Measurements from ENCODE around the gene SLIT1.

The SLIT1 gene

DNA sequence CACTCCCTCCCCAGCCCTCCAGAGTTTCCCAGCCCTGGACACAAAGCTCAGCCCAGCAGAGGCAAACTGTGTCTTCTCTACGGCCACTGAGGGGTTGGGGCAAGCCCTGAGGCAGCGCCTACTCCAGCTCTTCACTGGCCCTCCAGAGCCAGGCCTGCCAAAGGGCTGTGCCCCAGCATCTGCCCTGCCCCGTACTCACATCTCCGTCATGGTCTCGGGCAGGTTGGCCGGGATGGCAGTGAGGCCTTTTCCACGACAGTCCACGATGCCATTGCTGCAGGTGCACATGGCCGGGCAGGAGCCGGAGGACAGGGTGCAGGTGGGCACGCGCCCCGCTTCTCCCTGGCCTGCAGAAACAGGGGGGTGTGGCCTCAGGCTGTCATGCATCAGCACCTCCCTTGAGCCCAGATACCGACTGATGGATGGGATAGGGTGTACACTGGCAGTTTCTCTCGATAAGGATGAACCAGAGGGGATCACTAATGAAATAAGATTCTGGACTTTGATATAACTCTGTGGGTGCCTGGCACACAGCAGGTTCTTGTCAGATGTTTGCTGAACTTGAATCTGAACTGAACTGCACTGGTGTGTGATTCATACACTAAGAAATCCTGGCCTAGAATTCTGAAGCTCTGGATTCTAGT lies 125.2 kb downstream of the SLIT1 start:
- DNase-seq: no peak

DNA sequence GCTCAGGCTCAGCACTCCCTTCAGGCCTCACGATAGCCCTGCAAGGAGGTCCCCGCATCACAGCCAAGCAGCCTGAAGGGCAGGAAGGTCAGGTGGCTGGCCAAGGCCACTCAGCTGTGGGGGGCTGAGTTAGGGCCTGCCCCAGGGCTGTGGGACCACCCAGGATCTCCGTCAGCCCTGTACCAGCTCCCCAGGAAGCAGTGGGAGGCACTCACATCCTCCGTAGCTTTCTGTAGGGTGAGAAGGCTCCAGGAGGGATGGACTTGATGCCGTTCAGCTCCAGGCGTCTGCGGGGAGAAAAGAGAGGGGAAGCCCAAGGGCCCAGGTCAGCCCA lies 125.9 kb downstream of the SLIT1 start:
- DNase-seq: no peak

DNA sequence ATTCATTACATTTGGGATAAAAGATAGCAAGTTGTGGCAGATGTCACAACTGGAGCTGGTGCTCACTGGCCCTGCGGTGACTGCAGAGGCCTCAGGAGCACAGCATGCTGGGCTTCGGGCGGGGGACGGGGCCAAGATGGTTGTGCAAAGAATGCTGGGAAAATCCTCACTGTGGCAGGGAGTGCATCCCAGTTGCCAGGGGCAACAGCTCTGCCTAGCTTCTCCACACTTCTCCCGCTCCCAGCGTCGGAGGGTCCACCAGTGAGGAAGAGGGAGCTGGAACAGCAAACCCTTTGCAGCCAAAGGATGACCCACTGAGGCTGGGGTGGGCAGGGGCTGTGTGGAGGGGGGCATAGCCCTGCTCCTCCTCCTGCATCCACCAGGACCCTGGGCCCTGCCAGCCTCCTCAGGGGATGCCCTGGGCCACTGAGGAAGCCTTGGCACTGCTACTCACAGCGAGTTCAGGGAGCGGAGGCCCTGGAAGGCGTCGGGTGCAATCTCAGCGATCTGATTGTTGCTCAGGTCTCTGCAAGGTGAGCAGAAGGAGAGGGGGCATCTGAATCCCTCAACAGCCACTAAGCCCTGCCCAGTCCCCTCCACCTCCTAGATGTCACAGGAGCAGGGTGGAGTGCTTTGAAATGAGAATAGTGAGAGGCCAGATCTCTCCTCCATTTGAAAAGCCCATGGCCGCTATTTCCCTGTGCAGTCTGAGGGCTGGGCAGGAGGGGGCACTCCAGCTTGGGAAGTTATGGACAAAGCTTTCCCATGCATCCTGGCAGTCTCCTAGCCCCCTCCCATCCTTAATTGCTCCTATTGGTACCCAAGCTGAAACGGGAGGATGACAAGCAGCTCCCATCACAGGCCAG lies 126.5 kb downstream of the SLIT1 start:
- no peak for DNase-seq

DNA sequence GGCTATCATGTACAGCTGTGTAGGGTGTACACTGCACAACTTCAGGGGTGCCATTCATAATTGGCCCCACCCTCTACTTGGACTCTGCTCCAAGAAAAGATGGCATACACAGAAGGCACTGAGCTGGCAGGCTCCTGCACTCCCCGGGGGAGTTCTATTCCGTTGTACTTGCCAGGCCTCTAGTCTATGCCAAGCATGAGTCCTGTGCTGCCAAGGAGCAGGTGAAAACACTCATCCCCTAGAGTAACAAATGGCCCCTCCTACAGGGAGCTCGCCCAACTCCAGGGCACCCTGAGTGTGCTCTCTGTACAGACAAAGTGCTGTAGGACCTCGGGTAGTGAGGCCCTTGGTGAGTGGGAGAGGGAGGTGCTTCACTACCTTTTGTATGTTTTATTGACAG lies 127.2 kb downstream of the SLIT1 start:
- no peak for DNase-seq

DNA sequence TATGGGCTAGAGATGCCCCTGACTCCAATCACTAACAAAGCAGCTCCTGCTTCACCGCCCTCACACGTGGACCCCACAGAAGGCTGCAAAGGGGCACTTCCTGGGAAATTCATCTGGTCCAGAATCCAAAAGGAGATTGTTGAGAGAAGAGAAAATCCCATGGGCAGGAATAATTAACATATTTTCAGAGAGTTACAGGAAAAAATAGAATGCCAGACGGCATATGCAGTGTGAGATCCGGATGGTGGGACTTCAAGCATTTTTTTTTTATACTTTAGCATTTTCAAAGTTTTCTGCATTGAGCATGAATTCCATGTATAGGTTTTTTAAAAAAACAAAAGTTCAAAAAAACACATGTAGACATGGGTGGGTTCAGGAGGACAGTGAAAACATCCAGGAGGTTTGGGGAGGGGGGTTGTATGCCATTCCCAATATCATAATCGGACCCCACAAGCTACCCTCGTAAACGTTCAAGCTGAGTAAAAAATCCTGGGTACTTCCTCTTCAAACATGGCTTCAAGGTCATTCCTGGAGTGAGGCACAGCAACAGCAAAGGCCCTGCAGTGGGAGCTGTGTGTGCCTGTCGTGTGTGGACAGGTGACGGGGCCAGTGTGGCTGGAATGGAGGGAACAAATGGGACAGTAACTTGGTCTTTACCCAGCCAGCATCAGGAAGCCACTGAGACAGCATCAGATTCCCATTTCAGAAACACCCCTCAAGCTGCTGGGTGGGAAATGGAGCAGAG lies 128.1 kb downstream of the SLIT1 start:
- DNase-seq: no peak

DNA sequence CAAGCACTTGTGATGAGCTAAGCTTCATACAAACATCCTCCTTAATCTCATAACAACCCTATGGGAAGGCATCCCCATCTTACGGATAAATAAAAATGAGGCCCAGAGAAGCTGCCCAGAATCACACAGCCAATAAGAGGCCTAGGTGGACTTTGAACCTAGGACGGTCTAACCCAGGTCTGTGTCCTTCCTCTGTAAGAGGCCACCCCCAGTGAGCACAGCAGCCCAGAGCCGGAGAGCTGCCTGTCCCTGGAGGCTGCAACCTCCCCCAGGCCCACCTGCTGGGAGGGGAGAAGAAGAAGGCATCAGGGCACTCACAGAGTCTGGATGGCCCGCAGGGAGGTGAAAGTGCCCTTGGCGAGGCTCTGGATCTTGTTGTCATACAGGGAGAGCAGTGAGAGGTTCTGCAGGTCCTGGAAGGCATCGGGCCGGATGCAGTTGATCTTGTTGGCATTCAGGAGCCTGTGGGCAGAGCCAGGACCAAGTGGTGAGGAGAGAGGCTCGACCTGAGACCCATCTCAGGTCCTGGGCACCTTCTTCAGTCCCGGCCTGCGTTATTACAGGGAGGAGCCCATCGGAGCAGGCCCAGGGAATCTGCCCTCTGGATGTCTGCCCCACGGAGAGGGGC lies 129.6 kb downstream of the SLIT1 start:
- no peak for DNase-seq

DNA sequence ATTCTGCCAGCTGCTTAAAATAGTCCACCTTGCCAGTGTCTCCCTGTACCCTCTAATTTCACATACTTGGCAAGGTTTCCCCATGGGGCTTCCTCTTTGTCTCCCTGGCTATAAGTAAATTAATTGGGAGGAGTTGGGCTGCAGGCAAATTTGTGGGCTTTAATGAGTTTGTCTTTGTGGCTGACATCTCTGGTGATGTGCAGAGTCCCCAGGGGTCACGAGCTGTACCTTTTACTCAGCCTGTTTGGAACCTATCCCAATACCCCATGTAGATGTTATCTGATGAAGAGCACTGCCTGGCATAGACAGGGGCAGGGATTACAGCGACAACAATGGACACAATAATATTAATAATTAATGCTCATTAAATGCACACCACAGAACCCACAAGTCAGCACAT lies 132.5 kb downstream of the SLIT1 start:
- DNase-seq: no peak

DNA sequence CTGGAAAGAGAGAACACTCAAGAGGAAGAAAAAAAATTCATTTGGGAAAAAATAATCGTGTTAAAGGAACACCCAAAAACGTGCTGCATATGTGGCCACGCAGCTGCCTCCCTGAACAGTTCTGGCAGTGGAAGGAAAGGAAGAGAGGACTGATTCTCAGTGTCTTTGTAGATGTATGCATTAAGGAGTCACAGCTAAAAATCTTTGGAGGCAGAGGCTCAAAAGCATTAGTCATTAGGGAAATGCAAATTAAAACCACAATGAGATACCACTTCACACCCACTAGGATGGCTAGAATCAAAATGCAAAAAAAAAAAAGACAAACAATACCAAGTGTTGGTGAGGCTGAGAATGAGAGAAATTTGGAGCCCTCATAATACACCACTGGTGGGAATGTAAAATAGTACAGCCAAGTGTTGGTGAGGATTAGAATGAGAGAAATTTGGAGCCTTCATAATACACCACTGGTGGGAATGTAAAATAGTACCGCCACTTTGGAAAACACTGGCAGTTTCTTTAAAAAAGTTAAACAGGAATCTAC lies 134.7 kb downstream of the SLIT1 start:
- no peak for DNase-seq

DNA sequence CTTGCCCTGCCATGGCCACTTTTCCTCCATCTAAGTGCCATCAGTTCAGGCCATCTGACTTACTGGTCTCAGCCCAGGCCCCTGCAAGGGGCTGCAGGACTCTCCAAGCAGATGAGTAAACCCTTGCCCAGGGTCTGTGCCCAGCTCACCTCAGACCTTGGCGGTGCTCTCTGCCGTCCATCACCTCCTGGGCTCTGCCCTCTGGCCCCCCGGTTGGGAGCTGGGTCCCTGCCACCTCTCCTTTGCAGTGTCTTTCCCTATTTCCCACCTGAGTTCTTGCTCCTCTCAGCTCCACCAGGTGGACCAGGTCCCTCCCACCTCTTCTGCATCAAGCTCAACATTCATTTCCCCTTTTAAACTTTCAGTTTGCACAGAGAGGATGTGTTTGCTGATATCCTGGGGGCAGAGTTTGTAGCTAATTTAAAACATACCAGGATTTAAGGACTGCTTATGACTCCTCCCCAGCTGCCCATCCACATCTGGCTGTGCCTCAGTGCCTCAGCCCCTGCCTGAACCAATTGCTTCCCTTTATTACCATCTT lies 135.5 kb downstream of the SLIT1 start:
- DNase-seq: no peak

DNA sequence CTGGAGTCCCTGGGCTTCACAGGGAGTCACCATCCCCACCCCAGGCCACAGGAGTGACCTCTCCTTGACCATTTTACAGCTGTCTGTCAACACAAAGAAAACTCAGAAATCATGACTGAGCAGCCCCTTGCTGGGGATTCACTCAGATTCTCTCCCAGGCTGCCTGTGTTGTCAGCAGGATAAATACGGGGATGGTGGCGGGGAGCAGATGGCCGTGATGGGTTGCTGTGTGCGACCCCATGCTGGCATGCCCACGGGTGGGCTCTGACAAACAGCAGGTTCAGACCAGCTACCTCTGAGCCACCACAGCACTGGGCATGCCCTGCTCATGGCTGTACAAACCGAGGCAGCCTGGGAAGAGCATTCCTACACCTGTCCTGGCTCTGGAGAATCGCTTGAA lies 136.1 kb downstream of the SLIT1 start:
- DNase-seq: no peak

DNA sequence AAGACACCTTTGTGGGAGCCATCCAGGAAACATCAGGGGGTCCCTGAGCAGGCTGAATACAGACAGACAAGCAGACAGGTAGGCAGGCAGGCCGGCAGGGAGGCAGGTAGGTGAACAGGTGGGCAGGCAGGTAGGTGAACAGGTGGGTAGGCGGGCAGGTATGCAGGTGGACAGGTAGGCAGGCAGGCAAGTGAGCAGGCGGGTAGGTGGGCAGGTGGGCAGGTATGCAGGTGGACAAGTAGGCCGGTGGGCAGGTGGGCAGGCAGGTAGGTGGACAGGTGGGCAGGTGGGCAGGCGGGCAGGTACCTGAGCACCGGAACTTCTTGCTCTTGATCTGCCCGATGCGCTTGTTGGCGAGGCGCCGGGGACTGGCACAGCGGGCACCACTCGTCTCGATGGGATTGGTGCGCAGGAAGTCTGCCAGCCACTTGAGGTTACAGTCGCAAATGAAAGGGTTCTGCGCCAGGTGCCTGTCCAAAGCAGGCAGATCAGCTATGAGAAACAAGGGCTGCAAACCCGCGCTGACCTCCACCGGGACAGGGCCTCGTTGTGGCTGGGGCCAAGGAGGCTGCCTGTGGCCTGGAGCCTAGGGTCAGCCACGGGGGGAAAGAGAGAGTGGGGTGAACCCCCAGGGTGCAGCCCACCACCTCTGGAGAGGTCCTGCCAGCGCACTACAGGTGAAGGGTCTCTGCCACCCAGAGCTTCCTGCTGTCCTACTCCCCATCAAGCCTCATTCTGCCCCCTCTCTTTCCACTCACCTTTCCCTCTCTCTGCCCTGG lies 136.9 kb downstream of the SLIT1 start:
- no peak for DNase-seq

DNA sequence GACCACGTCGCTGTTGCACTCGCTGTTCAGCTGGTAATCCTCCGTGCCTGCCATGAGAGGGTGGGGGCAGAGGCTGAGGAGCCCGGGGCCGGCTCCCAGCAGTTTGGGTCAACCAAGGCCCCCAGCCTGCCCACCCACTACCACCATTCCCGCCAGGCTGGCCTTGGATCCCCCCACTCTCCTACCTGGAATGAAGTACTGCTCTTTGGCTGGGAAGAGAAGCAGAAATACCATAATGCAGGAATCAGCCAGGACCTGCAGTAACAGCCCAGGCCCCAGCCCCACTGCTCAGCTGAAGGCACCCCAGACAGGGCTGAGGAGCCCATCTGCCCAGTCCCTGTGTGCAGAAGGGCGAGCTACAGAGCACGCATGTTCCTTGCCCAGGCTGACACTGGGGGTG lies 138.0 kb downstream of the SLIT1 start:
- DNase-seq: no peak

DNA sequence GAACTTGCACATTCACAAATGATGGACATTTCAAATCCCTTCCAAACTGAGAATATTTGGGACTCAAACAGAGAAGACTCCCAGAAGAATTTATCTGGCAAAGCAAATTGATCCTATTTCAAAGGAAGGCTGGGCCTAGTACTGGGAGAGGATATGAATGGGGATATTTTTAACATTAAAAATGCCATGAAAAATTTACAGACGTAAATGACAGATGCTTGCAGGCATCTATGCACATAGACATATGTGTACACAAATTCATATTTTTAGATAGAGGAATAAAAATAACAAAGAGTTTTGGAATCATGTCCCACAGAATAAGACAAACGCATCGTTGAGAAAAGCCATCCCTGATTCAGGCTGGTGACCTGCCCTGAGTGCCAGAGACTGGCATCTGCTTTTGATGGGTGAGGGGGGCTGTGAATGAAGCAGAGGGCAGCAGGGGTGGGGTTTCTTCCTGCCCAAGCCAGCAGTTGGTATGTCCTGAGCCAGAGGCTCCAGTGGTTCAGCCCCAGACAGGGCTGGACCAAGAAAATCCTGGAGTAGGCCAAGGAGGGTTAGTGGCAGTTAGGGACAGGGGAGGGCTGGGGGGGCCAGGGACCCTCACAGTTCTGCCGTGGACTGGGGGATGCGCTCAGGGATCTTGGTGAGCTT lies 138.5 kb downstream of the SLIT1 start:
- no peak for DNase-seq

DNA sequence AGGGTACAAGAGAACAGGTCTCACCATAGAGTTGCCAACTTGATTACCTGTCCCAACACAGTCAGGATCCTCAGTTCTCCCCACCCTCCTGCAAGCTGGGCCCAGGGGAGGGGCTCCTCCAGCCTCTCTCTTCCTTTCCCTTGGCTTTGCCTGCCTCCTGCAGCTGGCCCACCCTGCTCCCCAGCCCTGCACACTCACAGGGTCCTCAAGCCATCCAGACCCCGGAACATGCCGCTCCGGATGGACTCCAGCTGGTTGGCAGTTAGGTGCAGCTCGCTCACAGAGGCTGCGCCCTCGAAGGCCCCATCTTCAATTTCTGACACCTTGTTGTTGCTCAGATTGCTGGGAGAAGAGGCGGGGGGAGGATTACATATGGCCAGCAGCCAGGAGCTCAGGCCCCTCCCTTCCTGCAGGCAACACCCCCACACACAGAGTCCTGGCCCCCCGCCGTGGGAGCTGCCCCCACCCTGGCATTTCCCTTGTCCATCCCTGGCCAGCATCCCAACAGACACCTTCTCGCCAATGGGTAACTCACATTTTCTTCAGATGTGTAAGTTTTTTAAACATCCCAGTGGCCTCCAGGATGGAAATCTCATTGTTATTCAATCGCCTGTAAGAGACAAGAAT lies 139.2 kb downstream of the SLIT1 start:
- no peak for DNase-seq

DNA sequence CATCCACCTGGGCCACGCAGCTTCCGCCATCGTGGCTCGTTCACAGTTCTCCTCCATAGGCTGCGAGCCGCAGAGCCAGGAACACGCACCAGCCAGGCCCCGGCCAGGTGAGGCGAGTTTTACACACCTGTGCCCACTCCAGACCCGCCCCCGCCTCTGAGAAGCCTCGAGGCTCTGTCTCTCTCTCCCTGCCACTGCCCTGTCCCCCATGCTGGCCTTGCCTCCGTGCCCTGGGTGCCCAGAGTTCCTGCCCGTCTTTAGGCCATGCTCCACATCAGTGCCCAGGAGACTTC lies 142.2 kb downstream of the SLIT1 start:
- no peak for DNase-seq

DNA sequence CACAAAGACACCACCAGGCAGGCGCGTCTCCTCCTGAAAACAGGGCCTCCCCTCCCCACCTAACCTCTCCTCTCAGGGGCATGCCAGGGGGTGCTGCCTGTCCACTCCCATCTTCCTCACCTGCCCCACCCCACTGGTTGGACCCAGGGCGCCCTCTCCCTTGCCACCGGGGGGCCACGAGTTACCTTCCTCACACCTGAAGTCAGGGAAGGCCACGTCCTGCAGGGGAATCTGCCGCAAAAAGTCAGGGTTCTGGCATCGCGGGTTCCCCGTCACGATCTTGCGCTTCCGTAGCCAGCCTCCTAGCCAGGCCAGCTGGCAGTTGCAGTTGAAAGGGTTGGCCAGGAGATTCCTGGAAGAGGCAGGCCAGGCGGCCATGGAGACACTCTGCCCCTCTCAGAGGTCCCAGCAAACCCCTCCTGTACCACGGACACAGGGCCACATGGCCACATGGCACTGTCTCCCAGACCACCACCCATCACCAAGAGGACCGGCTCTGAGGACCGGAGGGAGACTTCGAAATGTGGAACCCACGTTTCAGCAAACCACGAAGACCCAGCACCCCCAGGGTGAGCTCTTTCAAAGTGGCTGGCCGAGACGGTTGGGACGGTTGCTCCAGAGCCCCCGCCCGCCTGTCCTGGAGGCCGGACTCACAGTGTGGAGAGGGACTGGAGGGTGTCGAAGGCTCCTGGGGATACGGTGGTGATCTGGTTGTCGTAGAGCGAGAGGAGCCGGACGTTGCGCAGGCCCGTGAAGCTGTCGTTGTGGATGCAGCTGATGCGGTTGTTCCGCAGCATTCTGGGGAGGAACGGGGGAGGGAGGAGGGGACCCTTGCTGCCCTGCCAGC lies 142.8 kb downstream of the SLIT1 start:
- no peak for DNase-seq

DNA sequence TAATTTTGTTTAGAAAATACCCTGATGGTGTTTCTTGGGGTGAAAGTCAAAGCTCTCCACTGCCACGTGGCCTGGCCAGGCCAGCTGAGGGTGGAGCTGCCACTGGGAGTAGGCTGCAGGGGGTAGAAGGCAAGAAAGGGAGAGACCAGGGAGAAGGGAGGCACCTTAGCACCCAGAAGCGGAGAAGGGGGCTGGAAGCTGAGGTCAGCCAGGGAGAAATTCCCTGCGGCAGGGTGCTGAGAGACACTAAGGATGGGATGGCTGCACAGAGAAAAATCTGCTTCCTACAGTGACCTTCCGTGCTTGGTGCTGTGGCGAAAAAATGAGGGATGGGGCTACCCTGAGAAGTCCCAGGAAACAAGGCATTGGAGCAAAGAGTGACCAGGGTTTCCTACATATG lies 143.7 kb downstream of the SLIT1 start:
- DNase-seq: no peak

DNA sequence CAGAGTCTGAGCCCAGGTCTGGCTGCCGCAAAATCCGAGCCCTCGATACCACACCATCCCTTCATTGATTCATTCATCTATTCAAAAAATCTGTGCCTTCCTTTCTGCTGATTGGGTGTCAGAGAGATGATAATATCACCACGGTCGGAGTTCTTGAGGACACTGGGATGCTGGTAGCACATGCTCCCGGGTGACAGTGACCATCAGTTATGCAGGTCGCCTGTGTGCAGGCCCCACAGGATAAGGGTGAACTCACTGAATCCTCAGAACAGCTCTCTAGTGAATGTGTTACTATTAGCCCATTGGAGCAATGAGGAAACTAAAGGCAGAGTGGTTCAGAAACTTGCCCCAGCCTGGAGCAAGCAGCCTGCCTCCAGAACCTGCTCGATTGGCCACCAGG lies 145.1 kb downstream of the SLIT1 start:
- DNase-seq: no peak

DNA sequence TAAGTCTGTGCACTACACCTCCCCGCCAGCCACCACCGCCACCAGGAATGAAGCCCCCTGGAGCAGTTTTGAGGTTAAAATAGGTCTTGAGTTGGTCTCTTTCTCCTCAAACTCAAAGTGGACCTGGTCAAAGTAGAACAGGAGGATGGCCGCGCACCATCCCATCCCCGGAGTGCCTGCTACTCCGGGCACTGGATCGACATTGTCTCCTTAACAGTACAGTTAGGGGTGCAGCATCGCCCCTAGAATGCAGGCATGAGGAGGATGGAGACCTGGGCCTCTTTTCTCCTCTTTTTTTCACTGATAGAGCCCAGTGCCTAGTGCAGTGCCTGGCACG lies 145.5 kb downstream of the SLIT1 start:
- no peak for DNase-seq

DNA sequence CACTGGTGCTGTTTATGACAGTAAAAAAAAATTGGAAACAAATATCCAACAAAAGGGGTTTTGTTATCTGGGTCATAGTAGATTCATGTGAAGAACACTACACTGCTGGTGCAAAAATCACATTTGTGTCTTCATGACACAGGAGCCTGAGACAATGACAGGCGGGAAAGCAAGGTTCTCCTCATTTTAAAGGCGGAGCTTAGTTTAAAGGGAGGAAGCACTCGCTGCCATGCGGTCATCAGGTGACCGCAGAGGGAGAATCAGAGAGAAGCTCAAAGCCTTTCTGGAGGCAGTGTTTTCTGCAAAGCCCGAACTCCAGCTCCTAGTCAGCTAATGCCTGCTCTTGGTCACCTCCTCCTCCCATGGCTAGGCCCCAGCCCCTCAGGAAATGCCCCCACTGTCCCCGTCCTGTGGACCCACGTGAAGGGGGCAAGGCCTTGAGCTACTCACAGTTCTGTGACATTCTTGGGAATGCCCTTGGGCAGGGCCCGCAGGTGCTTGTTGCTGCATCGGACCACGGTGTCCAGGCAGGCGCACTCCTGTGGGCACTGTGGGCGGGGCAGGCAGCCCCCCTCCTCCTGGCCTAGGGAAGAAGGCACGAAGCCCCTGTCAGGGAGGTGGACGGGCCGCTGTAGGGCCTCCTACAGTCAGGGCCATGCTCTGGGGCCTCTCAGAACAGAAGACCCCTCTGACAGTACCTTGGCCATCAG lies 146.1 kb downstream of the SLIT1 start:
- no peak for DNase-seq

All from NK-92 treated with Interleukin-12 subunit alpha and Interleukin-12 subunit beta, amount 100 ng/mL, for 24 hours (cell line).